BLaER1 treated with 17β-estradiol and CSF1 and Interleukin-3, amounts not matched to agents 10 nM and 100 nM (cell line): ENCODE measurements around the gene TMPRSS5.

ENCODE experiments used
- H3K27ac ChIP-seq, 11 experiments: shearing (Covaris generic); formaldehyde crosslinking; 2 replicates each; pipeline ENCODE4 v1.8.1; 2022
- H3K27me3 ChIP-seq, 11 experiments: shearing (Covaris generic); formaldehyde crosslinking; 2 replicates each; pipeline ENCODE4 v1.8.1; 2022
- H3K36me3 ChIP-seq, 11 experiments: shearing (Covaris generic); formaldehyde crosslinking; 2 replicates each; pipeline ENCODE4 v1.8.1; 2022
- H3K4me1 ChIP-seq, 10 experiments: shearing (Covaris generic); formaldehyde crosslinking; 2 replicates each; pipeline ENCODE4 v1.8.1; 2022
- H3K4me2 ChIP-seq, 11 experiments: shearing (Covaris generic); formaldehyde crosslinking; 2 replicates each; pipeline ENCODE4 v1.8.1; 2022
- H3K4me3 ChIP-seq, 10 experiments: shearing (Covaris generic); formaldehyde crosslinking; 2 replicates each; pipeline ENCODE4 v1.8.1; 2022
- H3K9ac ChIP-seq, 11 experiments: shearing (Covaris generic); formaldehyde crosslinking; 2 replicates each; pipeline ENCODE4 v1.8.1; 2022
- H3K9me3 ChIP-seq, 11 experiments: shearing (Covaris generic); formaldehyde crosslinking; replicated peaks in 1 of 11; 2 replicates each; pipeline ENCODE4 v1.8.1; 2022
- H4K20me1 ChIP-seq, 11 experiments: shearing (Covaris generic); formaldehyde crosslinking; 2 replicates each; pipeline ENCODE4 v1.8.1; 2022
- Cebpa-rat ChIP-seq, 11 experiments: shearing (Covaris generic); IDR thresholded peaks; 2 replicates each; pipeline ENCODE4 v1.8.1; 2022

TMPRSS5 gene

DNA sequence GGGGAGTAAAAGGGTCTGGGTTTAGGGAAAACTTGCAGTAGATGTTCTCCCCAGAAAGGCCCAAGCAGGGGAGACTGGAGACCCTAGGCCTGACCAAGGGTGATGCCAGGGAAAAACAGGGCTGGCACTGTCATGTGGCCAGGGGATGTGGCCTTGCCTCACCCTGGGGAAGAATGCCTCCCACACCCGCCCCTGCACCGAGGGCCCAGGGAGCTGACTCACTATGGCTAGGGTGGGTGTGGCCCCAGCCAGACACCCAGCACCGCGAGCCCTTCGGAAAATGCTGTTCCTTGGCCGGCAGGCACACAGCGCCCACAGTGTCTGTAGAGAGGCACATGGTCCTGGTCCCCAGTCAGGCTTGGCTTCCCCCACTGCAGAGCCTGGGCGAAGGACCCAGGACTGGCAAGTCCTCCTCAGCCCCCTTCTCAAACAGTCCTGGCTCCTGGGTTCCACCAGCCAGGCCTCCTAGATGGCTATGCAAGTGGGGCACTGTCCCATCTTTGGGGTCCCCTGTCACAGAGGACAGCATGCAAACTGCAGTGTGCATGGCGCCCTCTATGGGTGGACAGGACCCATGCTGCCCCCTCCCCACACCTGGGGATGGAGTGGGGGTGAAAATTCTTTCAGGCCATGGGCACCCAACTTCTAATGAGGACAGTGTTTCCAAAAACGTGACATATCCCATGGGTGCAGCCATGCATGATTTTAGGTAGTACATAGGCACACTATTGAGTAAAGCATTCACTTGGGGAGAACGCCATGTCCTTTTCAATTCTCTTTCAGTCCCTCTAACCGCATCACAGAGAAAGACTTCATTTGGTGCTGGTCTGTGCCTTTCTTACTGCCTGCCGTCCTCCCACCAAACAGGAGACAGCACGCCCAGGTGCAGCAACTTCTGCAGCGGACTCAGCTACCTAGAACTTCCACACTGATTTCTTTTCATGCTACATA is 15.2 kb downstream of the TMPRSS5 start:
- TF ChIP-seq Cebpa-rat (IDR thresholded peaks at IDR 0.05) = no peak
- Histone ChIP-seq H3K9ac (no peak overlapping the region), H3K27ac (peak overlapping the region in 2 of 11 experiments; percentile 9 to 25; a peak in 2 of 22 replicates), H3K27me3 (no peaks in the 10 kb centered on the region), H3K4me2 (peak overlapping the region in 3 of 11 experiments; percentile 43 to 64 (median 55); a peak in 6 of 22 replicates), H3K36me3 (no peaks in the 10 kb centered on the region; a peak in 1 of 22 replicates), H3K4me3 (no peak overlapping the region), H3K9me3 (no peaks in the 10 kb centered on the region), H3K4me1 (peaks cover 0 to 49% (median 8%) of the 10 kb centered on the region in 10 experiments; a peak in 11 of 20 replicates), H4K20me1 (no peaks in the 10 kb centered on the region)

DNA sequence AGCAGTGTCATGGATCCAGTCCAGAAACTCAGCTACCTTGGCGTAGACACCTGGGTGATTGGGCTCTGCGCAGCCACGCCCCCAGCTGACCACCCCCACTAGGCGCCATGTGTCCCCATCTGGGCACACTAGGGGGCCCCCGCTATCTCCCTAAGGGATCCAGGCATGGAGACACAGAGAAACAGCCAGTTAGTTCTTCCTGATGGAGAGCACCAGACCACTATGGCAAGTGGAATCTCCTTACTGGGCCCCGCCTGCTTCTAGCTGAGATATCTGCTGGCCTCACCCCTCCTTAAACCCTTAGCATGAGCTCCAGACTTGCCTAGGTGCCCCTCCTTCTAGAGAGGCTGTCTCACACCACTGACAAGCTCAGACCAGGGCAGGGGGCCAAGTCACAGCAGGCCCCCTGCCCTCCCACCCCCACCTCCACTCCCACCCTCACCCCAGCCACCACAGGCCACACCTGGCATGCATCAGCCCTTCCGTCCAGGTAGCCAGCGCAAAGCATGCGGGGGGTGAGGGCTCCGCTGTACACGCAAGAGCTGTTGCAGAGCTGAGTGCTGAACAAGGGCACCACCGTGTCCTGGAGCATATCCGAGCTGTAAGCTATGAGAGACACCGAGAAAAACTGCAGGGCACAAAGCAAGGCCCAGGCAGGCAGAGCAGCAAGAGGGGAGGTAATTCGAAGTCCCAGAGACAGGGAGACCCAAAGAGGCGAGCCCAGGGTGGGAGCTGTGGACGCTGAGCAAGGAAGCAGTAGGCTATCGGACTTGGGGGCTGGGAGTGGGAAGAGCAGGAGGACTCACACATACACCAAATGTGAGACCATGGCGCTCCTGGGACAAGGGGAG is 16.1 kb downstream of the TMPRSS5 start:
- TF ChIP-seq Cebpa-rat (IDR thresholded peaks at IDR 0.05) = no peak
- Histone ChIP-seq H3K27ac (peak overlapping the region in 2 of 11 experiments; percentile 5 to 25; a peak in 1 of 22 replicates), H3K4me3 (no peak overlapping the region), H4K20me1 (no peaks in the 10 kb centered on the region), H3K9me3 (no peaks in the 10 kb centered on the region), H3K4me1 (peaks cover 0 to 48% (median 8%) of the 10 kb centered on the region in 10 experiments; a peak in 11 of 20 replicates), H3K27me3 (no peaks in the 10 kb centered on the region), H3K4me2 (peak overlapping the region in 3 of 11 experiments; percentile 43 to 64 (median 55); a peak in 6 of 22 replicates), H3K9ac (no peak overlapping the region), H3K36me3 (no peaks in the 10 kb centered on the region; a peak in 1 of 22 replicates)

DNA sequence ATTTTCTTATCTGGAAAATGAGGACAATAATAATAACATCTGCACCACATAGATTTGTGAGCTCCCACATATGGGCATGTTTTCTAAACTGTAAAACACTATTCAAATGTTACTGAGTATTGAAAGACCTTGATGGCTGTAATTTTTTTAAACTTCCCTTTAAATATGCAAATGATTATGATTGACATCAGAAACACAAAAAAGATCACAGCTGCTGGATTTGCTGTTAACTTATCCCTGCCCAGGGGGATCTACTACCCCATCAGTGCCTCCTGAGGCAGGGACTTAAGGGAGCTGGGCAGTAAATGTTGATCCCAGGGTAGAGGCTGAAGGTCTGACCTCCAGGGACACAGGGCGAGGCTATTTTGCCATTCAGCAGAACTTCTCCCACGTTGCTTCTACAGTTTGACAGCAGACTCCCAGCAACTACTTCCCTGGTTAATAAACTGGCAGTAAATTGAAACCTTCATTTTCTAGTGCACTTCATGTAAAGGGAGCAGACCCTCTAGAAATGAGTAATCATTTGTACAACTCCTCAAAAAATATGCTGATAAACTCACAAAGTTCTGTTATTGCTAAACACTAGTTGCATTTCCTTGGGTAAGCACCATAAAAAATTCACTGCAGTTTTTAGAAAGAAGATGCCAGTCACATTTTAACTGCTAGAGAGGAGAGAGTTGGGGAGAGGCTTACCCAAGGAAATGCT is 20.3 kb downstream of the TMPRSS5 start:
- Histone ChIP-seq H3K4me3 (no peak overlapping the region), H3K27me3 (no peaks in the 10 kb centered on the region), H4K20me1 (no peaks in the 10 kb centered on the region), H3K9ac (no peak overlapping the region), H3K4me1 (peaks cover 0 to 43% (median 8%) of the 10 kb centered on the region in 10 experiments; a peak in 11 of 20 replicates), H3K27ac (peak overlapping the region in 1 of 11 experiments; percentile 23; a peak in 1 of 22 replicates), H3K4me2 (peak overlapping the region in 2 of 11 experiments; percentile 25 to 49; a peak in 3 of 22 replicates), H3K9me3 (no peaks in the 10 kb centered on the region), H3K36me3 (no peaks in the 10 kb centered on the region)
- no peak for TF ChIP-seq Cebpa-rat (IDR thresholded peaks at IDR 0.05)

DNA sequence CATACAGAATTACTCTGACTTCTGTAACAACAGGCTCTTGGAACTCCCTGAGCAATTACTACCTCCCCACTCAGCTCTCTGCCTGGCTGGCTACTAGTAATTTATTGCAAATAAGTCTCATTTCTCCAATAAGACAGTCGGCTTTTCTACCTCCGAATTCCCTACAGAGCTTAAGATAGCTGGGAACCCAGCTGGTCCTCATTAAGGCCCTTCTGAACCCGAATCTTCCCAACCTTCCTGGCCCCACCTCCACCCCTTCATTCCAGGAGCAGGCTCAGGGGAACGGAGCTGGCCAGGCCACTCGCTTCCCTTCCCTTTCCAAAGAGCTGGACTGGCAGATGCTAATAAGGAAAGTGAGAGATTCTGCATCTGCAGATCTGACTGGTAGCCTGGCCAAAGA is 21.6 kb downstream of the TMPRSS5 start:
- Histone ChIP-seq H3K9me3 (no peaks in the 10 kb centered on the region), H3K4me1 (peaks cover 0 to 36% (median 8%) of the 10 kb centered on the region in 10 experiments; a peak in 8 of 20 replicates), H3K9ac (no peak overlapping the region), H4K20me1 (no peaks in the 10 kb centered on the region), H3K27me3 (no peaks in the 10 kb centered on the region), H3K27ac (no peak overlapping the region), H3K4me3 (no peak overlapping the region), H3K36me3 (no peaks in the 10 kb centered on the region), H3K4me2 (no peak overlapping the region)
- TF ChIP-seq Cebpa-rat (IDR thresholded peaks at IDR 0.05) = no peak

DNA sequence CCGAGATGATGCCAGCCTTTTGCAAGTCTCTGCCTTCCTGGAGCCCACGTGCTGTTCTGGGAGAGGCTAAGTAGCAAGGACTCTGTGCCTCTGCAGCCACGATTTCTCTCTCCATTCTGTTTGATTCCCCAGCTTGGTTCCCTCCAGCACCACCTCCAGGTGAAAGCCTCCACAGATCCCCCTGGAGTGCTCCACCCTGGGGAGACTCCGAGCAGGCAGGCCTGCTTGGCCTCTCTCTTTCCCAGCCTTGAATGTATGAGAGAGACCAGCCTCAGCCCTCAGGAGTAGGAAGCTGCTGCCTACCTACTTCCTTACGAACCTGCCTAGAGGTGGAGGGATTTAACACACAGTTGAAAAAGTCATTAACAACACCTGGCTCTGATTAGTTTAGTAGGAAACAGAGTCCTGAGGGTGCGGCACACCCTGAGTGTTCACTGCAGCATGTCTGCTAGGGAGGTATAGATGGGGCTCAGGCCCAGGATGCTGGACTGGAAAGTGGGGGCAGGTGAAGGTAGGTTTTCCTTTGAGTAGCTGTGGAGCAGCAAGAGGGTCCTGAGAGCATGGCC is 22.5 kb downstream of the TMPRSS5 start:
- H3K36me3 ChIP-seq = no peaks in the 10 kb centered on the region
- no peaks in the 10 kb centered on the region for H4K20me1 ChIP-seq
- H3K4me1 ChIP-seq = peaks cover 0 to 34% (median 8%) of the 10 kb centered on the region in 10 experiments; a peak in 8 of 20 replicates
- H3K4me3 ChIP-seq = no peak overlapping the region
- no peak overlapping the region for H3K9ac ChIP-seq
- no peaks in the 10 kb centered on the region for H3K27me3 ChIP-seq
- H3K9me3 ChIP-seq = no peaks in the 10 kb centered on the region
- no peak overlapping the region for H3K4me2 ChIP-seq
- TF ChIP-seq Cebpa-rat (IDR thresholded peaks at IDR 0.05) = no peak
- H3K27ac ChIP-seq = no peak overlapping the region

DNA sequence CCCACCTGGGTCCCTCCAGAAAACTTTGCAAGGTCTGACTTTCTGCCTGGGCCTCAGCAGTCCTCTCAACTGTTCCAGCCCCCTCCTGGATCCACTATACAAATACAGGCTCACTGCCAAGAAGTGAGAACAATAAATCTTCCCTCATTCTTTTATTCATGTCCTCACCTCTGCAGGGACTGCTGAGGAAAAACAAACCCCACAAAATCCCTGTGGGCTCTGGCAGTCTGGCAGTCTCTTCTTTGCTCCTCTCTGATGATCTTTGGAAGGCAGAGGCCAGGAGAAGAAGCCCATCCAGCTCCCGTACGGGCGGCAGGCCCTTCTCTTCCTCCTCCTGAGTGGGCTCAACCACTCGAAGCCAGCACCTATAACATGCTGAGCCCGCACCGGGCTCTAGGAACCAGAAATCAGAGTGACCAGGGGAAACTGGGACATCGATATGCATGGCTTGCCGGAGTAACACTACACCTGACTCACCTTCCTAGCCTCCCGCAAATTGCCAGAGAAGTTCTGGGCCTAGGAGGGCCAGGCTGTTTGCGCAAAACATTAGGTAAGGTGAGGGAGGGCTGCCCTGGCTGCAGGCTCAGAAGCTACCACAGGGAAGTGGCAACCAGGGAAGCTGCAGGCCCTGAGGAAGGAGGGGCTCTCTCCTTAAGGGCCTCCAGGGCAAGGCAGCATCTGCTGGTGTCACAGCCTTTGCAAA is 24.2 kb downstream of the TMPRSS5 start:
- no peaks in the 10 kb centered on the region for H3K27me3 ChIP-seq
- H4K20me1 ChIP-seq = no peaks in the 10 kb centered on the region
- TF ChIP-seq Cebpa-rat (IDR thresholded peaks at IDR 0.05) = no peak
- H3K27ac ChIP-seq = no peak overlapping the region
- H3K4me3 ChIP-seq = no peak overlapping the region
- H3K36me3 ChIP-seq = no peaks in the 10 kb centered on the region
- no peak overlapping the region for H3K9ac ChIP-seq
- no peaks in the 10 kb centered on the region for H3K9me3 ChIP-seq
- peaks cover 0 to 18% (median 0%) of the 10 kb centered on the region in 10 experiments; a peak in 5 of 20 replicates for H3K4me1 ChIP-seq
- no peak overlapping the region for H3K4me2 ChIP-seq

DNA sequence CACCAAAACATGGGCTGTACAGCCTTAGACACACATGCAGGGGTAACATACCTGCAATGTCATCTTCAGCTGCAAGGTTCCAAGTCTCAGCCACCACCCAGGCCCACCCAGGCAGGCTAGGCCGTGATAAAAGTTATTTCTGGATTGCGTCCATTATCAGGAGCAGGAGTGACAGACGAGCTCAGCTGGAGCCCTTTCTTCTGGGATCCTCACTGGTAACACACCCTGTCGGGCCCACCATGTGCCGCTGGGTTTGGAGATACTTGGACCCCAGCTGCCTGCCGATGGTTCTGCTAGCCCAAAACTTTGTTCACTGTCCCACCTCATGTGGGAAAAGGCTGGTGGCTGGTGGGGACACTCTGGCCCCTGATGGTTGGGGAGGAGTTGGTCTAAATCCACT is 24.8 kb downstream of the TMPRSS5 start:
- Histone ChIP-seq H3K4me3 (no peak overlapping the region), H3K4me2 (no peak overlapping the region), H3K9ac (no peak overlapping the region), H3K27ac (no peak overlapping the region), H3K9me3 (no peaks in the 10 kb centered on the region), H3K36me3 (no peaks in the 10 kb centered on the region), H3K4me1 (peaks cover 1 to 14% (median 5%) of the 10 kb centered on the region in 10 experiments; a peak in 17 of 20 replicates), H4K20me1 (no peaks in the 10 kb centered on the region), H3K27me3 (no peaks in the 10 kb centered on the region)
- no peak for TF ChIP-seq Cebpa-rat (IDR thresholded peaks at IDR 0.05)

DNA sequence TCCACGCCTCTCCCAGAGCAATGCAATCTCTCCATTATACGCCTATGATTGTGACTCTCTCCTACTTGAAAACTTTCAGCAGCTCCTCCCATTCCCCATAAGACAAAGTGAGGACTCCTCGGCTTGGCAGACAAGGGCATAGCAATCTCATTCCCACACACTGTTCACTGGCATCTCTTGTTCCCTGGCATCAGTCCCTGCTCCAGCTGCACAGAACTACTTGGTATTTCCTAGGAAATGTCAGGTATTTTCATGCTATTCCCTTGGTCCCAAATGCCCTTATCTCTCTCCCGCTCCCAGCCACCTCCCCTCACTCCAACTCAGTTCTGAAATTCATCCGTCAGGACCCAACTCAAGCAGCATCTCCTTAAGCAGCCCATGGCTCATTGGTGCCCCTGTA is 28.4 kb downstream of the TMPRSS5 start:
- H3K9me3 ChIP-seq = no peaks in the 10 kb centered on the region
- no peak for TF ChIP-seq Cebpa-rat (IDR thresholded peaks at IDR 0.05)
- H4K20me1 ChIP-seq = no peaks in the 10 kb centered on the region
- no peak overlapping the region for H3K4me2 ChIP-seq
- no peak overlapping the region for H3K27ac ChIP-seq
- H3K36me3 ChIP-seq = no peaks in the 10 kb centered on the region
- H3K4me3 ChIP-seq = no peak overlapping the region
- H3K4me1 ChIP-seq = peaks cover 17 to 40% (median 32%) of the 10 kb centered on the region in 10 experiments
- no peaks in the 10 kb centered on the region for H3K27me3 ChIP-seq
- H3K9ac ChIP-seq = no peak overlapping the region
